Measurements from ENCODE around the gene RNF144A. TPM values are rescaled to one million over a fixed set of nuclear protein-coding genes. Genes with fewer than 3 reads are reported as not detected.

Gene RNF144A
- total and polyA plus RNA-seq, 2 of the 13 experiments (the other 11 are each of a cell fraction or from before 2014, with no cell fraction given), result 13.9 to 16.5 TPM

GRCh38 chr2:6973895-6974545, 56.8 kb downstream of the RNF144A start:
- no peak overlapping the region for H3K27ac ChIP-seq (ENCODE audit: extremely low read length, insufficient read depth, low read length)
- in situ Hi-C loops (cut with HindIII; ENCODE audit: extremely low pct_ligation_motif_present, low pct_unique_long_range_greater_than_20kb) (no loop called here), intact Hi-C loops (cut with micrococcal nuclease; ENCODE audit: unreplicated experiment) (no loop called here)
- ChIA-PET CTCF (ENCODE audit: low intra/inter-chr PET ratio, low total read pairs) (no interaction called here), POLR2A (no interaction called here)
- H3K4me3 ChIP-seq (replicated peaks in 1 of 3; ENCODE audit: insufficient read depth in 1 of 3, low read depth in 2 of 3, low read length in 3 of 3), result no peak overlapping the region
- H3K4me2 ChIP-seq (ENCODE audit: low read depth, low read length), result no peak overlapping the region
- no peak overlapping the region for H3K9ac ChIP-seq (ENCODE audit: insufficient read depth, low read depth, low read length)
- BruUV-seq (replicated peaks), result no TSS peak
- 81% methylated on average over 7 of the region's 7 CpGs for WGBS (ENCODE audit: low lambda C conversion rate)
- FAIRE-seq, result no peak
- H3K27me3 ChIP-seq (ENCODE audit: control insufficient read depth in 1 of 2, insufficient read depth in 2 of 2, low read length in 2 of 2), result no peaks in the 10 kb centered on the region
- H3K9me3 ChIP-seq (ENCODE audit: low read length), result no peaks in the 10 kb centered on the region
- no peak overlapping the region for H2AFZ ChIP-seq (ENCODE audit: low read length)
- no peaks in the 10 kb centered on the region for H3K79me2 ChIP-seq (ENCODE audit: insufficient read depth, low read length)
- no peak for ATAC-seq
- H3K4me1 ChIP-seq (ENCODE audit: insufficient read depth, low read length), result no peaks in the 10 kb centered on the region
- DNase-seq (ENCODE audit: low spot score), result no peak
- no peaks in the 10 kb centered on the region; a peak in 3 of 5 replicates for H3K36me3 ChIP-seq (replicated peaks in 1 of 2; ENCODE audit: control insufficient read depth in 1 of 2, insufficient read depth in 2 of 2, low read length in 2 of 2)
- H4K20me1 ChIP-seq (ENCODE audit: insufficient read depth, low read length), result no peaks in the 10 kb centered on the region
- TF ChIP-seq CHCHD3 (CRISPR knock-in tag; IDR thresholded peaks at IDR 0.05), result no peak
- no peak for TF ChIP-seq ZNF101 (CRISPR knock-in tag; IDR thresholded peaks at IDR 0.05; ENCODE audit: borderline replicate concordance, low read depth)
- TF ChIP-seq MBNL3 (CRISPR knock-in tag; conservative IDR thresholded peaks at IDR 0.05), result no peak
- no peak for TF ChIP-seq MAF1 (CRISPR knock-in tag; IDR thresholded peaks at IDR 0.05; ENCODE audit: borderline replicate concordance)
- no peak for TF ChIP-seq SNAPC4 (CRISPR knock-in tag; IDR thresholded peaks at IDR 0.05)
- no peak for TF ChIP-seq ZNF768 (CRISPR knock-in tag; IDR thresholded peaks at IDR 0.05)
- no peak for TF ChIP-seq ZNF660 (CRISPR knock-in tag; IDR thresholded peaks at IDR 0.05; ENCODE audit: borderline replicate concordance, low read depth)
- TF ChIP-seq PHF8 (CRISPR knock-in tag; IDR thresholded peaks at IDR 0.05), result no peak
- no peak for TF ChIP-seq ZNF276 (CRISPR knock-in tag; IDR thresholded peaks at IDR 0.05; ENCODE audit: low read depth)
- no peak for TF ChIP-seq SP5 (CRISPR knock-in tag; IDR thresholded peaks at IDR 0.05; ENCODE audit: borderline replicate concordance, low read depth)
- TF ChIP-seq ASH2L (IDR thresholded peaks at IDR 0.05; ENCODE audit: insufficient read length, low read depth, low read length), result no peak
- no peak for TF ChIP-seq STAG1 (CRISPR knock-in tag; IDR thresholded peaks at IDR 0.05)
- no peak for TF ChIP-seq EHMT2 (IDR thresholded peaks at IDR 0.05; ENCODE audit: borderline replicate concordance, low read depth, low read length)

Data from HepG2 (cell line).